Cortex of kidney (tissue), 1 donor: ENCODE data around the gene BPHL.
"Not testable (repeated sequence)": the region's sequence is repeated elsewhere in the genome, so short reads cannot be mapped to it uniquely, and the experiment has no call there.

ENCODE experiments used
- DNase-seq: peaks from one replicate; lab custom pipeline; 2025; lab: John Stamatoyannopoulos, UW

The BPHL gene

DNA sequence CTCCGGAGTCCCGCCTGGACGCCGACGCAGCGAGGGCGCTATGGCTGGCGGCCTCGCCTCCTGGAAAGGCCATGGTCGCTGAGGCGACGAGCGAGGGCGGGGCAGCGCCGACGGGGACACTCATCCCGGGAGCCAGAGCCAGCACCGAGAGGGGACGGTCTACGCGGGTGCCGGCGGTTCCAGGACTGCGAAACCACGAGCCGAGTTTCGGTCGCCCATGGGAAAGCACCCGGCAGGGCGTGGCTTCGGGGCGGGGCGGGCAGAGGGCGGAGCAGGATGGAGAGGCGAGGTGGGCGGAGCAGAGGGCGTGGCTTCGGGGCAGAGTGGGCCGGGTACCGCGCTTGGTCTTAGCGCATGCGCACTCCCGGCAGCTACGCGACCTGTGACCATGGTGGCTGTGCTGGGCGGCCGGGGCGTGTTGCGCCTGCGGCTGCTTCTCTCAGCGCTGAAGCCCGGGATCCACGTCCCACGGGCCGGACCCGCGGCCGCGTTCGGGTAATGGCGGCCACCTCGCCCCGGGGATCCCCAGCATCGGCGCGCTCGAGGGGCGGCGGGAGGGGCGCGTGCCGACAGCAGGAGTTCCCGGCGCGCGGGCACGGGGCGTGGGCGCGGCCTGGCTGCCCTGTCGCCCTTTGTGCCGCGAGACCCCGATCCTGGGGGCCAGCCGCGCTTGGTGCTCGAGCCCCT, at the start of gene BPHL:
Gene BPHL (plus strand): TSS at position 359 of the 687 bp plus-strand sequence. CDS start 30 bp downstream, at position 389.
- peak; percentile 95 for DNase-seq

GRCh38 chr6:3071568-3071967, 46.9 kb upstream of the BPHL start:
- no peak for DNase-seq

DNA sequence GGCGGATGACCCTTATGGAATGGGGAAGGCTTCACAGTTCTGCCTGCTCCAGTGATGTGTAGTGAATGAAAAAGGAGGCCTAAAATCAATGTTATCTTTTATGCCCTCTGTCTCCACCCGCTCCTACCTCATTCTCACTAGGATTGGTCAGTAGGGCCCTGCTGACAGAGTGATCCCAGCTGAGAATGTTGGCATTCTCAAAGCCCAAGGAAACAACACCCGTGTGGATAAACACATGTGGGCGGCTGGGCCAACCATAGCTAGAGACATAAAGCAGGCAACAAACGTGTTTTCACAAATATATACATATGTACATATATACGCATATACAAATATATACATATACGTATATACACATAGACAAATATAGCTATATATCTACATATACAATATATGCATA, 45.7 kb upstream of the BPHL start:
- no peak for DNase-seq

DNA sequence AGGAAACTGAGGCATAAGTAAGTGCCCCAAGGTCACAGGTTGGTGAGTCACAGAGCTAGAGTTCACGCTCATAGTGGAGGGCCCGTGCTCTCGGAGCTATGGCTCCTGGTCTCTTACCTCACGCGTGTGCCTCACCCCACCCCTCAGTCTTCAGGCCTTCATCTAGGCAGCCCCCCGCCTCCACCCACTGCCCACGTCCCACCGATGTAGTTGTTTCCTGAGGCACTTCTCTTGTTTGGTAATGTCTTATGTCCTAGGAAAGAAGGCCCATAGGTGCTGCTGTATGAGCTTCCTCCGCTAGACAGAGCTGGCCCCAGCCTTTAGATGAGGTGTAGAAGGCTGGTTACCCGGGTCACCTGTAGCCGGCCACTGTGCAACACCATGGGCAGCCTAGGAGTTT, 45.1 kb upstream of the BPHL start:
- no peak for DNase-seq

DNA sequence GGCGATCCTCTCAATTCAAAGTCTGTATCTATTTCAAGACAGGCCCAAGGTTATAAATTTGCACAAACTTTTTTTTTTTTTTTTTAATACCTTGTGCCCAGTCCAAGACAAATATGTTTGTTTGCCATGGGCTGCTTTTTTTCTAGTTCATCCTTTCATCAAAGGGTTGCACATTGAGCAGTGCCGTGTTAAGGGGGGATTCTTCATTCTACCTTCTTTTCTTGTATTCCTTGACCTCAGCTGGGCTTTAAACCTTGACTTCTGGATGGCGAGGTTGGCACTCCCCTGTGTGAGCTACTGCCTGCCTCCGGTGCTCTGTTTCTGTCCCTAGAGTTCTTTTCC, 42.8 kb upstream of the BPHL start:
- no peak for DNase-seq

- DNase-seq, result no peak
Observed at GRCh38 chr6:3076320-3076719, 42.2 kb upstream of the BPHL start.

- DNase-seq, result no peak
Observed at GRCh38 chr6:3077430-3077829, 41.1 kb upstream of the BPHL start.

GRCh38 chr6:3078952-3079351, 39.6 kb upstream of the BPHL start:
- not testable (repeated sequence) for DNase-seq

DNA sequence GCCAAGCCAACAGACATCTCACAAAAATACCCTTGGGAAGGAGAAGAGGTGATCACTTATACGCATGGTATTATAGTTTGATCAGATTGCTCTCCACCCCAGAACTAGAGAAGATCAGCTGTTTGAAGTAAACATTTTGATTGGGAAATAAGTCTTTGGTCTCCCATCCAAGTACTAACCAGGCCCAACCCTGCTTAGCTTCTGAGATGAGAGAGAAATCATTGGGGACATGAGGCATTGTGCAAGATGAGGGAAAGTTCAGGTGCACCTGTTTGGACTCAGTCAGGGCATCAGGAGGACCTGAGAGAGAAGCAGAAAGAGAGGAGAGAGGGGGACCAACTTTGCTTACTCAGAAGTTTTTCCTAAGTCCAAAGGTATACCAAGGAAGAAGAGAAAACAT, 38.8 kb upstream of the BPHL start:
- no peak for DNase-seq

- no peak for DNase-seq
Observed at GRCh38 chr6:3081960-3082359, 36.6 kb upstream of the BPHL start.

DNA sequence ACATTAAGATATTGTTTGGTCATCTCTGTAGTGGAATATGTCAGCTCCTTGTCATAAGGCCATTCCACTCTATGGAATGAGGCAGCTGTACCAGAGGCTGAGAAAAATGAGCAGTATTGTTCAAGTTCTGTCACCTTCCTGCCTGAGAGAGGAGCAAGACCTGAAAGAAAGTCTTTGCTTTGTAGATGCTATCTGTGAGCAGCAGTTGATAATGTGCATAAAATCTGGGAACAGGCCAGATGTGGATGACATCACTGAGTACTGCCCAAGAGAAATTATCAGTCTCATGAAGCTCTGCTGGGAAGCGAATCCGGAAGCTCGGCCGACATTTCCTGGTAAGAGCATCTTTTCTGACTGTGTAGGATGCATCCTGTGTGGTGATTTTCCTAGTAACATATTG, 33.4 kb upstream of the BPHL start:
- DNase-seq, result no peak

DNA sequence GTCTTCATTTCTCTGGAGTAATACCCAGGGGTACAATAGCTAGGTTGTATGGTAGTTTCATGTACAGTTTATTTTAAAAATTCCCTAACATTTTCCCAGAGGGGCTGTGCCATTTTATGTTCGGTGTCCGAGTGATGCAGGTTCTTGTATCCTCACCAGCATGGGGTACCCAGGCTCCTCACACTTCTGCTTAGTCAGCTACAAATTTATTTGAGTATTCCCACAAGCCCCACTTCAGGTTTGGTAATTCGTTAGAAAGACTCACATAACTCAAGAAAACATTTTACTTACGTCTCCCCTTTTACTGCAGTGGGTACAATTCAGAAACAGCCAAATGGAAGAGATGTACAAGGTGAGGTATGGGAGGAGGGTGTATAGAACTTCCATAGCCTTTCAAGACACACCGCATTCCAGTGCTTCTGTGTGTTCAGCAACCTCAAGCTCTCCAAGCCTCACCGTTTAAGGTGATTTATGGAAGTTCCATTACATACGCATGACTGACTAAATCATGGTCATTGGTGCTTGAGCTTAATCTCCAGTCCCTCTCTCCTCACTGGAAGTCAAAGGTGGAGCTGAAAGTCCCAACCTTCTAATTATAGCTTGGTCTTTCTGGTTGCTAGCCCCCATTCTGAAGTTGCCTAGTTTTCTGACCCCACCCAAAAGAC, 32.1 kb upstream of the BPHL start:
- DNase-seq, result no peak

DNA sequence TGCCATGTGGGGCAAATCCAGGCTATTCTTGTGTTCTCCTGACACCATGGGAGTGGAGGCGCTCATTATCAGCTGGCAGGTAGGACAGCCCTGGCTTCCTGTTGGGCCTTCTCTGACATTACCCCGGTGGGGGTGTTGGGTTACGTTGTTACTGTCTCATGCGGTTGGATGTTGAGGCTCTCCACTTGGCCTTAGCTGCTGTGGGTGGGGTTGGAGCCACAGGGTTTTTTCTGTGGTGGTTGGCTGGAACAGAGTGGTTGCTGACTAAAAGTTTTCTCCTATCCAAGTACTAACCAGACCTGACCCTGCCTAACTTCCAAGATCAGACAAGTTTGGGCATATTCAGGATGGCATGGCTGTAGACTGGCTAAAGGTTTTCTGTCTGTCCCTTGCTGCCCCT, 30.1 kb upstream of the BPHL start:
- DNase-seq, result no peak

GRCh38 chr6:3088968-3089367, 29.5 kb upstream of the BPHL start:
- no peak for DNase-seq

DNA sequence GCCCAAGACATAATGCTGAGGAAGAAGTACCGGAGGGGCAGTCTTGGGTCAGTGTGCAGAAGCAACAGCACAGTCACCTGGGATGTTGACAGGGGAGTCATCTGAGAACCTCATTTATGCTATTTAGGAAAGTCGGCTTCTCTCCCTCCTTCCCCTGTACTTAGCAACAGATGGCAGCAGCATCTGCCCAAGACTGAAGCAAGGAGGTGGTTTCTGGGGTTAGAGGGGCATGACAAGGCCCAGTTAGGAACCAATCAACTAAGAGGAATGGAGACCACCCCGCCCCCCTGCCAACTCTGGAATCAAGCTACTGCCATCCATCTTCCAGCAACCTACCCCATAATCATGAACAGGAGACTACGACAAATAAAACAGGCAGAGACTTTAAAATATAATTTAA, 28.5 kb upstream of the BPHL start:
- no peak for DNase-seq

GRCh38 chr6:3094815-3095214, 23.7 kb upstream of the BPHL start:
- no peak for DNase-seq

DNA sequence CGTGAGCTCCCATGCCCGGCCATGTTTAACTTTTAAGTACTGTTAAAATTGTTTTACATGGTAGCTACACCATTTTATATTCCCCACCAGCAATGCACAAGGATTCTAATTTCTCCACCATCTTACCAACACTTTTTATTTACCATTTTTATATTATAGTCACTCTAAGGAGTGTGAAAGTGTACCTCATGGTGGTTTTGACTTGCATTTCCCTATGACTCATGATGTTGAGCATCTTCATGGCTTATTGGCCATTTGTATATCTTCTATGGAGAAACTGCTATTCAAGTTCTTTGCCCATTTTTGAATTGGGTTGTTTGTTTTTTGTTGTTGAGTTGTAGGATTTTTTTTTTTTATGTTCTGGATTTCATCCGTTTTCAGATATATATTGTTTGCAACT, 15.6 kb upstream of the BPHL start:
- DNase-seq, result no peak

GRCh38 chr6:3108746-3109414, 9.6 kb upstream of the BPHL start:
- DNase-seq, result no peak

- DNase-seq, result no peak
Observed at GRCh38 chr6:3109761-3110160, 8.8 kb upstream of the BPHL start.

DNA sequence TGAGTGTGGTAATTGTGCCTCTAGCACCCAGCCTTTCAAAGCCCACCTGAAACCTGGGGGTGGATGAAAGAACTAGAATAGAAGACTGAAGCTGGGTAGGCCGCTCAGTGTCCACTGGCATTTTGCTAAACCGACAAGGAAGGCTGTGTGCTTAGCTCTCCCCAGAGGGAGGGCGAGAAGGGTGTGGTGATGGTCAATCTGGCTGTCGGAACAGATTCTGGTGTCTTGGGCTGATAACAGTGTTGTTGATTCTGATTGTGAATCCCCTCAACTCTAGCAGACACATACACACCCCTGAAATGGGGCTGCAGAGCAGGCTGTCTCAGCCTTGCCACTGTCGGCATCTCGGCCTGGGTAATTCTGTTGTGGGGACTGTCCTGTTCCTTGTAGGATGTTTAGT, 4.1 kb upstream of the BPHL start:
- DNase-seq, result no peak

DNA sequence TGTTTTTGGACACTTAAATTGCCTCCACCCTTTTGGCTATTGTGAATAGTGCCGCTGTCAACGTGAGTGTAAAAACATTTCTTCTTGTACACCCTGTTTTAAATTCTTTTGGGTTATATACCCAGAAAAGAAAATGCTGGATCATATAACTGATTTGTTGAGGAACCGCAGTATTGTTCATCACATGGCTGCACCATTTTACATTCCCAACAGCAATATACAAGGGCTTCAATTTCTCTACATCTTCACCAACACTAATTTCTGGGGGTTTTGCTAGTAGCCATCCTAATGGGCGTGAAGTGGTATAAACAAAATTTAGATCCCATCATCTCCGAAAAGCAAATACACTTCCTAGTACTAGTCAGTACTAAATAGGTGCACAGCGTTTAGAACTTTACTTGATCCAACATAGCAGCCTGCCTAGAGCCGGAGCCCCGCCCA, 579 bp upstream of the BPHL start:
- DNase-seq, result no peak

- no peak for DNase-seq
Observed at GRCh38 chr6:3119040-3119723, 671 bp downstream of the BPHL start.

- DNase-seq, result no peak
Observed at GRCh38 chr6:3120765-3121089, 2.2 kb downstream of the BPHL start.
